Measurements from ENCODE around the gene GAS7.

DNA sequence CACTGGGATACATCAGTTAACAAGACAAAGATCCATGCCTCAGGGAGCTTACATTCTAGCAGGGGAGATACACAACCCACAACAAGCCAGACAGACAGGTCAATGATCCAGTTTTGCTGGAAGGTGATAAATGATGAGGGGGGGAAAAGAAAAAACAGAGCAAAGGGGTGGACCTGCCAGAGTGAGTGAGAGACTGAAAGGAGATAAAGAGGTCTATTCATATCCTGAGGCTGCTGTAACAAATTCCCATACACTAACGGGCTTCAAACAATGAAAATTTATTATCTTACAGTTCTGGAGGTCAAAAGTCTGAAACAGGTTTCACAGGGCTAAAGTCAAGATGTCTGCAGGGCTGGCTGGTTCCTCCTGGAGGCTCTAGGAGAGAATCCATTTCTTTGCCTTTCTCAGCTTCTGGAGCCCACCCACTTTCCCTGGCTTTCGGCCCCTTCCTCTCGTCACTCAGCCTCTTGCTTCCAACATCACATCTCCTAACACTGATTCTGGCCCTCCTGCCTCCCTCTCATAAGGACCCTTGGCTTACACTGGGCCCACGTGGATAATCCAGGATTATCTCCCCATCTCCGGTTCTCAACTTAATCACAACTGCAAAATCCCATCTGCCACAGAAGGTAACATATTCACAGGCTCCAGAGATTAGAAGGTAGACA, 81.5 kb downstream of the GAS7 start:
- TF ChIP-seq, protein P1, sequence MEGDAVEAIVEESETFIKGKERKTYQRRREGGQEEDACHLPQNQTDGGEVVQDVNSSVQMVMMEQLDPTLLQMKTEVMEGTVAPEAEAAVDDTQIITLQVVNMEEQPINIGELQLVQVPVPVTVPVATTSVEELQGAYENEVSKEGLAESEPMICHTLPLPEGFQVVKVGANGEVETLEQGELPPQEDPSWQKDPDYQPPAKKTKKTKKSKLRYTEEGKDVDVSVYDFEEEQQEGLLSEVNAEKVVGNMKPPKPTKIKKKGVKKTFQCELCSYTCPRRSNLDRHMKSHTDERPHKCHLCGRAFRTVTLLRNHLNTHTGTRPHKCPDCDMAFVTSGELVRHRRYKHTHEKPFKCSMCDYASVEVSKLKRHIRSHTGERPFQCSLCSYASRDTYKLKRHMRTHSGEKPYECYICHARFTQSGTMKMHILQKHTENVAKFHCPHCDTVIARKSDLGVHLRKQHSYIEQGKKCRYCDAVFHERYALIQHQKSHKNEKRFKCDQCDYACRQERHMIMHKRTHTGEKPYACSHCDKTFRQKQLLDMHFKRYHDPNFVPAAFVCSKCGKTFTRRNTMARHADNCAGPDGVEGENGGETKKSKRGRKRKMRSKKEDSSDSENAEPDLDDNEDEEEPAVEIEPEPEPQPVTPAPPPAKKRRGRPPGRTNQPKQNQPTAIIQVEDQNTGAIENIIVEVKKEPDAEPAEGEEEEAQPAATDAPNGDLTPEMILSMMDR (IDR thresholded peaks at IDR 0.05), result no peak
- TF ChIP-seq EZH2 (IDR thresholded peaks at IDR 0.05; ENCODE audit: borderline replicate concordance, insufficient read depth, low read depth, low read length, poor library complexity, severe bottlenecking), result no peak

Data from B cell (primary cell).